Spleen (tissue), 11 donors: ENCODE results near the gene TGFA. TPM values are rescaled to one million over a fixed set of nuclear protein-coding genes. Genes with fewer than 3 reads are reported as not detected.

ENCODE experiments used
- DNase-seq: peaks from one replicate; pipeline ENCODE4 v3.0.0-alpha.2; 2020
- H3K27ac ChIP-seq, 8 donors: fragments of 200-600 bp; sonication (generic) in 7 of 8; 1 replicate in 4 of 8; 2 replicates in 4 of 8; pipeline versions ENCODE4 v1.5.0 to v1.8.0; 2016 to 2021; ENCODE audit warnings: inconsistent platforms in 4 of 8, mild to moderate bottlenecking in 4 of 8, moderate library complexity in 1 of 8
- H3K27me3 ChIP-seq, 7 donors: fragments of 200-600 bp; sonication (generic) in 6 of 7; replicated peaks in 1 of 7; 1 replicate in 4 of 7; 2 replicates in 3 of 7; pipeline versions ENCODE4 v1.5.0 to v1.8.0; 2016 to 2021; ENCODE audit warnings: inconsistent platforms in 3 of 7, mild to moderate bottlenecking in 1 of 7
- H3K36me3 ChIP-seq, 6 donors: fragments of 200-600 bp; sonication (generic) in 5 of 6; 1 replicate in 4 of 6; 2 replicates in 2 of 6; pipeline versions ENCODE4 v1.5.0 to v1.8.0; 2016 to 2021; ENCODE audit warnings: inconsistent platforms in 2 of 6
- H3K4me1 ChIP-seq, 6 donors: fragments of 200-600 bp; sonication (generic) in 5 of 6; 1 replicate in 3 of 6; 2 replicates in 3 of 6; pipeline versions ENCODE4 v1.5.0 to v1.8.0; 2016 to 2021; ENCODE audit warnings: inconsistent platforms in 3 of 6
- H3K4me3 ChIP-seq, 8 donors: fragments of 200-600 bp; sonication (generic) in 7 of 8; 1 replicate in 4 of 8; 2 replicates in 4 of 8; pipeline versions ENCODE4 v1.5.0 to v1.8.0; 2016 to 2021; ENCODE audit warnings: inconsistent platforms in 4 of 8, mild to moderate bottlenecking in 4 of 8, moderate library complexity in 2 of 8
- H3K9me3 ChIP-seq, 8 donors: fragments of 200-600 bp; sonication (generic) in 7 of 8; 1 replicate in 4 of 8; 2 replicates in 4 of 8; pipeline versions ENCODE4 v1.5.0 to v1.8.0; 2016 to 2021; ENCODE audit warnings: inconsistent platforms in 4 of 8
- POLR2A ChIP-seq, 3 donors: fragments of 450-650 bp; IDR thresholded peaks; one replicate each; pipeline ENCODE4 v1.5.1; 2017; ENCODE audit warnings: antibody characterized with exemption in 3 of 3, mild to moderate bottlenecking in 1 of 3
- POLR2AphosphoS5 ChIP-seq, 3 donors: sonication (generic); formaldehyde crosslinking; IDR thresholded peaks; one replicate each; pipeline ENCODE4 v1.5.1; 2017; ENCODE audit warnings: antibody characterized with exemption in 3 of 3
- WGBS, 5 donors: extraction: QIAGEN DNeasy Blood & Tissue Kit in 3 of 5; methylation state at CpG; one replicate each; pipeline versions ENCODE4 v1.1.5 to v1.1.7; 2013 to 2018; 5-methylcytosine and 5-hydroxymethylcytosine counted together
- intact Hi-C: fragments of 100-400 bp; cut with DNase I; formaldehyde crosslinking; loops from one replicate; pipeline ENCODE4 v1.15.0; 2023; ENCODE audit warnings: low total_unique reads
- polyA plus RNA-seq, 3 donors: library from polyadenylated mRNA; stranded (reverse); fragments of 200-250 nt; gene quantifications; one replicate each; pipeline ENCODE4 v1.2.1, GENCODE V29; 2013
- total RNA-seq, 7 donors: library from RNA; depleted of rRNA in 3 of 7; stranded (reverse); fragments of >200 nt in 3 of 7; fragmentation: NEBNext Ultra II Directional in 4 of 7; extraction: Animal tissue kit (Norgen Biotek cat#: 25700) in 4 of 7; gene quantifications; one replicate each; pipeline versions ENCODE4 v1.1.0 to v1.2.1, GENCODE V29; 2016 to 2021
- TF ChIP-seq, protein P1 (sequence below), 11 experiments: fragments of 200-600 bp in 7 of 11; fragments of 450-650 bp in 4 of 11; sonication (generic) in 4 of 11; IDR thresholded peaks in 8 of 11; conservative IDR thresholded peaks in 3 of 11; 1 replicate in 7 of 11; 2 replicates in 4 of 11; pipeline versions ENCODE4 v1.4.0 to v1.8.0; 2016 to 2021; ENCODE audit warnings: antibody characterized with exemption in 11 of 11, inconsistent platforms in 4 of 11, mild to moderate bottlenecking in 1 of 11
- donor health status: healthy with polysubstance abuse.
- donor health status: DM: no; HTN: no; CAD: no; lungs with moderate emphysema.
- donor health status: DM: no; HTN: no; CAD: no.
- donor health status: Bipolar disorder and iron deficiency.
- donor health status: healthy.
- donor health status: DM: no; HTN: no; CAD: no.
- donor health status: DM: yes; HTN: yes; CAD: no.

The TGFA gene
- total and polyA plus RNA-seq, 10 donors: 1.3 to 27.5 (median 13.2) TPM

DNA sequence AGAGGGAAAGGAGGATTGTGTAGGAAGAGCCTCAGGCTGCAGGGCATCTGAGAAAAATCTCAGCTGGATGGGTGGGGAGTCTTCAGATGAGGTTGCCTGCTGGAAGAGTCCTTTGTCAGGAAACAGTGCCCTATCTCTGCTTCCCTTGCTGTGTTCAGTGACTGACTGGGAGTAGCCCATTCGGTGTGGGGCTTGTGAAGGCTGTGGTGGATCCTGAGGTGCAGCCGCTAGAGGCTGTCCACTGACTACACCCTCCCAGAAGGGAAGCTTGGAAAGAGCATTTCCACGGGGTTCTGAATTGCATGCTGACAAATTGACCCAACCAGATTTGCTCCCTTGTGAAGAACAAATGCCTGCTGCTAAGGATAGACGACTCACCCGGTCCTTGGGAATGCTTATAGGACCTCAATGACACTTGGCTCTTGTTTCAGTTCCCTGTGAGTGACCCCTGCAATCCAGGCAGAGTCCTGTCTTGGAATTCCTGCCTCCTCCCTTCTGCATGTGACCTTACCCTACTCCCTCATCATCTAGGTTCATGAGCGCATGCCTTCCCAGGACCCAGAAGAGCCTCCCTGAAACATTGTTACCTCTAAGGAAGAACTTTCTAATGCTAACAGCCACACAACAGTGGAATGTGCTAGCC is 142.0 kb downstream of the TGFA start:
- H3K27me3 ChIP-seq: peaks cover 0 to 22% (median 0%) of the 10 kb centered on the region in 7 donors
- intact Hi-C loops: no loop called here
- 75 to 84% (median 76%) methylated on average over 6 of the region's 6 CpGs for WGBS, 5 donors
- H3K4me1 ChIP-seq: no peaks in the 10 kb centered on the region
- H3K4me3 ChIP-seq: no peak overlapping the region
- no peaks in the 10 kb centered on the region for H3K9me3 ChIP-seq
- DNase-seq: no peak
- no peak for TF ChIP-seq POLR2AphosphoS5 (IDR thresholded peaks at IDR 0.05)
- no peak for TF ChIP-seq POLR2A (IDR thresholded peaks at IDR 0.05)
- TF ChIP-seq, protein P1, sequence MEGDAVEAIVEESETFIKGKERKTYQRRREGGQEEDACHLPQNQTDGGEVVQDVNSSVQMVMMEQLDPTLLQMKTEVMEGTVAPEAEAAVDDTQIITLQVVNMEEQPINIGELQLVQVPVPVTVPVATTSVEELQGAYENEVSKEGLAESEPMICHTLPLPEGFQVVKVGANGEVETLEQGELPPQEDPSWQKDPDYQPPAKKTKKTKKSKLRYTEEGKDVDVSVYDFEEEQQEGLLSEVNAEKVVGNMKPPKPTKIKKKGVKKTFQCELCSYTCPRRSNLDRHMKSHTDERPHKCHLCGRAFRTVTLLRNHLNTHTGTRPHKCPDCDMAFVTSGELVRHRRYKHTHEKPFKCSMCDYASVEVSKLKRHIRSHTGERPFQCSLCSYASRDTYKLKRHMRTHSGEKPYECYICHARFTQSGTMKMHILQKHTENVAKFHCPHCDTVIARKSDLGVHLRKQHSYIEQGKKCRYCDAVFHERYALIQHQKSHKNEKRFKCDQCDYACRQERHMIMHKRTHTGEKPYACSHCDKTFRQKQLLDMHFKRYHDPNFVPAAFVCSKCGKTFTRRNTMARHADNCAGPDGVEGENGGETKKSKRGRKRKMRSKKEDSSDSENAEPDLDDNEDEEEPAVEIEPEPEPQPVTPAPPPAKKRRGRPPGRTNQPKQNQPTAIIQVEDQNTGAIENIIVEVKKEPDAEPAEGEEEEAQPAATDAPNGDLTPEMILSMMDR (IDR thresholded peaks at IDR 0.05 in 8 of 11, conservative IDR thresholded peaks at IDR 0.05 in 3 of 11): no peak
- H3K36me3 ChIP-seq: no peaks in the 10 kb centered on the region
- H3K27ac ChIP-seq: no peak overlapping the region

DNA sequence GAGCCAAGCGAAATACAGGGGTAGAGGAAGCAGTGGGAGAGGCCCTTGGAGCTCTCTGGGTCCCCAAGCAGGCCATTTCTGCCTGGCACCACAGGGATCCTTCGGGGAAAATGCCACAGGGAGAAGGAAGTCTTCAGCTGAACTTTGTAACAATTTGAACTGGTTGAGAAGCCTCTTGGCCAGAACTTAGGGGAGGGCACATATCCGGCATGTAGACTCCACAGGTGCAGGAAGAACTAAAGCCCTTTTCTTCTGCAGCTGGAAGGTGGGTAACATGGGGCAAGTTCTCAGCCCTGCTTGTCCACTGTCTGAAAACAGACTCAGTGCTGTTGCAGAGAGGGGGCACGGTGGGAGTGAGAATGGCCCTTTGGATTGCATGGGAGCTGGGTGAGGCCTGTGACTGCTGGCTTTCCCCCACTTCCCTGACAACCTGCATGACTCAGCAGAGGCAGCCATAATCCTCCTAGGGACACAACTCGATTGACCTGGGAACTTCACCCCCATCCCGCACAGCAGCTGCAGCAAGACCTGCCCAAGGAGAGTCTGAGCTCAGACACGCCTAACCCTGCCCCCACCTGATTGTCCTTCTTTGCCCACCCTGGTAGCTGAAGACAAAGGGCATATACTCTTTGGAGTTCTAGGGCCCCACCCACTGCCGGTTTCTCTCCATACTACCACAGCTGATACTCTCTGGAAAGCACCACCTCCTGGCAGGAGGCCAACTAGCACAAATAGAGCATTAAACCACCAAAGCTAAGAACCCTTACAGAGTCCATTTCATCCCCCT is 150.2 kb downstream of the TGFA start:
- DNase-seq: no peak
- peaks cover 0 to 56% (median 5%) of the 10 kb centered on the region in 7 donors for H3K27me3 ChIP-seq
- TF ChIP-seq POLR2A (IDR thresholded peaks at IDR 0.05) (no peak), POLR2AphosphoS5 (IDR thresholded peaks at IDR 0.05) (no peak)
- TF ChIP-seq, protein P1 (IDR thresholded peaks at IDR 0.05 in 8 of 11, conservative IDR thresholded peaks at IDR 0.05 in 3 of 11): no peak
- intact Hi-C loops: no loop called here
- H3K4me3 ChIP-seq: no peak overlapping the region
- no peaks in the 10 kb centered on the region for H3K4me1 ChIP-seq
- H3K9me3 ChIP-seq: no peaks in the 10 kb centered on the region
- 84 to 89% (median 85%) methylated on average over 8 of the region's 8 CpGs for WGBS, 5 donors
- no peaks in the 10 kb centered on the region for H3K36me3 ChIP-seq
- H3K27ac ChIP-seq: no peak overlapping the region

DNA sequence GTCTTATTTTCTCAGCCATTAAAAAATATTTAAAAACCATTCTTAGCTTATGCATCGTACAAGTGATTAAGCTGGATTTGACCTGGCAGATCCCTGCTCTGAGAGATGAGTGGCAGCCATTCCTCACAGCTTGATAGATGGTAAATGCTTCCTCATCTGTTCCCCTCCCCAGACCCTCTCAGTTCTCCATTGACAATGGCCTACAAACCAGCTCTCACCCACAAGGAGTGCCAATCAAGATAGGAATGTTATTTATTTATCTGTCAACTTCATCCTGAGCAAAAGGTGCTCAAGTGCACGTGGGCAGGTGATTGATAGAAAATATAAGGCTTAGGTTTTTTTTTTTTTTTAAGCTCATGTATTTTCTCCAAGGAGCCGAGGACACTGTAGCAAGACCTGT is 153.1 kb downstream of the TGFA start:
- 73 to 91% (median 83%) methylated on average over 3 of the region's 3 CpGs for WGBS, 5 donors
- H3K9me3 ChIP-seq: no peaks in the 10 kb centered on the region
- H3K4me1 ChIP-seq: no peaks in the 10 kb centered on the region
- peaks cover 0 to 76% (median 5%) of the 10 kb centered on the region in 7 donors for H3K27me3 ChIP-seq
- H3K36me3 ChIP-seq: no peaks in the 10 kb centered on the region
- no peak overlapping the region for H3K4me3 ChIP-seq
- DNase-seq: no peak
- no peak overlapping the region for H3K27ac ChIP-seq
- intact Hi-C loops: no loop called here
- TF ChIP-seq POLR2A (IDR thresholded peaks at IDR 0.05) (no peak), POLR2AphosphoS5 (IDR thresholded peaks at IDR 0.05) (no peak)
- TF ChIP-seq, protein P1 (IDR thresholded peaks at IDR 0.05 in 8 of 11, conservative IDR thresholded peaks at IDR 0.05 in 3 of 11): no peak

DNA sequence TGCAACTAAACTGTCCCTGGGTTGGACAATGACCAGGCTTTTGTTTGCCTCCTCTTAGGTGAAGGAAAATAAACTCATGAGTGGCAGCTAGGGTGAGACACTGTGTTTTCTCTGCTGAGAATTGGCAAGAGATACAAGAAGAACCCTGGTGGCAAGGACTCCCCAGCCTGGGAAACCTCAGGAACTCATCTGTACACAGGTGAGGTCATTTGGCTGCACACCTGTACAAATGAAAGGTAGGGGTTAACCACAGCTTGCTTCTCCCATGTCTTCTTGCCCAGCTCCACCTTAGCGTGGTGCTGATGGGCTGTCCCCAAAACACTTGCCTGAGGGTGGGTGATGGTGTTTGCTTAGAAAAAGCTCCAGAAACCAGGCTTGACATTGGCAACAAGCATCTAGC is 154.6 kb downstream of the TGFA start:
- intact Hi-C loops: no loop called here
- Histone ChIP-seq H3K4me3 (no peak overlapping the region), H3K27me3 (peaks cover 0 to 72% (median 5%) of the 10 kb centered on the region in 7 donors), H3K36me3 (no peaks in the 10 kb centered on the region), H3K9me3 (peaks cover 0 to 8% (median 3%) of the 10 kb centered on the region in 8 donors), H3K4me1 (no peaks in the 10 kb centered on the region), H3K27ac (no peak overlapping the region)
- DNase-seq: no peak
- 86 to 100% (median 93%) methylated on average over 1 of the region's 1 CpG; no CpG with 5 or more reads in 1 of the 5 donors for WGBS, 5 donors
- TF ChIP-seq POLR2A (IDR thresholded peaks at IDR 0.05) (no peak), POLR2AphosphoS5 (IDR thresholded peaks at IDR 0.05) (no peak)
- TF ChIP-seq, protein P1 (IDR thresholded peaks at IDR 0.05 in 8 of 11, conservative IDR thresholded peaks at IDR 0.05 in 3 of 11): no peak
